Measurements from ENCODE around the gene HBM. TPM values are rescaled to one million over a fixed set of nuclear protein-coding genes. Genes with fewer than 3 reads are reported as not detected.

HBM gene
- total RNA-seq, 1 experiment from 2014 or later = not detected

GRCh38 chr16:143047-143446, 22.7 kb upstream of the HBM start:
- intact Hi-C loops (cut with micrococcal nuclease; ENCODE audit: unreplicated experiment) = no loop called here
- no peak for DNase-seq
- H3K27ac Mint-ChIP-seq (ENCODE audit: unreplicated experiment) = no peak overlapping the region
- CTCF ChIA-PET = no interaction called here
- no peaks in the 10 kb centered on the region for H3K9me3 Mint-ChIP-seq (ENCODE audit: low read depth, unreplicated experiment)
- peaks cover 22% of the 10 kb centered on the region for H3K36me3 Mint-ChIP-seq (ENCODE audit: insufficient read depth, unreplicated experiment)
- BruUV-seq (replicated peaks) = no TSS peak
- no peak for TF ChIP-seq CTCF (IDR thresholded peaks at IDR 0.05; ENCODE audit: unreplicated experiment)
- H3K27me3 Mint-ChIP-seq (ENCODE audit: unreplicated experiment) = peaks cover 21% of the 10 kb centered on the region
- H3K4me1 Mint-ChIP-seq (ENCODE audit: low read depth, unreplicated experiment) = no peaks in the 10 kb centered on the region
- no peak overlapping the region for H3K4me3 Mint-ChIP-seq (ENCODE audit: low read depth, unreplicated experiment)

- H3K27me3 Mint-ChIP-seq (ENCODE audit: unreplicated experiment) = peaks cover 25% of the 10 kb centered on the region
- DNase-seq = no peak
- H3K36me3 Mint-ChIP-seq (ENCODE audit: insufficient read depth, unreplicated experiment) = peaks cover 18% of the 10 kb centered on the region
- H3K27ac Mint-ChIP-seq (ENCODE audit: unreplicated experiment) = no peak overlapping the region
- BruUV-seq (replicated peaks) = no TSS peak
- no peaks in the 10 kb centered on the region for H3K4me1 Mint-ChIP-seq (ENCODE audit: low read depth, unreplicated experiment)
- no peaks in the 10 kb centered on the region for H3K9me3 Mint-ChIP-seq (ENCODE audit: low read depth, unreplicated experiment)
- no peak overlapping the region for H3K4me3 Mint-ChIP-seq (ENCODE audit: low read depth, unreplicated experiment)
- CTCF ChIA-PET = no interaction called here
- TF ChIP-seq CTCF (IDR thresholded peaks at IDR 0.05; ENCODE audit: unreplicated experiment) = no peak
- intact Hi-C loops (cut with micrococcal nuclease; ENCODE audit: unreplicated experiment) = no loop called here
Measured at GRCh38 chr16:143456-143855, 22.3 kb upstream of the HBM start.

- H3K27ac Mint-ChIP-seq (ENCODE audit: unreplicated experiment) = no peak overlapping the region
- no TSS peak for BruUV-seq (replicated peaks)
- no peak overlapping the region for H3K4me3 Mint-ChIP-seq (ENCODE audit: low read depth, unreplicated experiment)
Measured at GRCh38 chr16:144797-145252, 21.0 kb upstream of the HBM start.

DNA sequence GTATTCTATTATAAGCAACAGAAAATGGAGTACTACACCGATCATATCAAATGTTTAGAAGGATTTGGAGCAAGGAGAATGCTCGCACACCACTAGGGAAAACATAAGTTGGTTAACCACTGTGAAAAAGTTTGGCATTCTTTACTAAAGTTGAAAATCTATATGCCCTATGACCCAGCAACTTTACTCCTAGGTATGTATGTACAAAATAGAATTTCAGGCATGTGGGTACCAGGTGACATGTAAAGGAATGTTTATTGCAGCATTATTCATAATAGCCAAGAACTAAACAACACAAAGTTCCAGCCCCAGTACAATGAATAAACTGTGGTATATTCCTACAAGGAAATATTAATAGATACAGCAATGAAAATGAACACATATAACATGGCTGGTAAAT, 19.1 kb upstream of the HBM start:
- no peaks in the 10 kb centered on the region for H3K9me3 Mint-ChIP-seq (ENCODE audit: low read depth, unreplicated experiment)
- intact Hi-C loops (cut with micrococcal nuclease; ENCODE audit: unreplicated experiment) = no loop called here
- no peak overlapping the region for H3K4me3 Mint-ChIP-seq (ENCODE audit: low read depth, unreplicated experiment)
- BruUV-seq (replicated peaks) = no TSS peak
- DNase-seq = no peak
- no peak overlapping the region for H3K27ac Mint-ChIP-seq (ENCODE audit: unreplicated experiment)
- no peaks in the 10 kb centered on the region for H3K36me3 Mint-ChIP-seq (ENCODE audit: insufficient read depth, unreplicated experiment)
- H3K4me1 Mint-ChIP-seq (ENCODE audit: low read depth, unreplicated experiment) = no peaks in the 10 kb centered on the region
- H3K27me3 Mint-ChIP-seq (ENCODE audit: unreplicated experiment) = peaks cover 55% of the 10 kb centered on the region
- no peak for TF ChIP-seq CTCF (IDR thresholded peaks at IDR 0.05; ENCODE audit: unreplicated experiment)
- CTCF ChIA-PET = no interaction called here

More at GRCh38 chr16:144797-145252, 21.0 kb upstream of the HBM start:
- Mint-ChIP-seq H3K9me3 (ENCODE audit: low read depth, unreplicated experiment) (no peaks in the 10 kb centered on the region), H3K27me3 (ENCODE audit: unreplicated experiment) (peaks cover 39% of the 10 kb centered on the region), H3K4me1 (ENCODE audit: low read depth, unreplicated experiment) (no peaks in the 10 kb centered on the region), H3K36me3 (ENCODE audit: insufficient read depth, unreplicated experiment) (peaks cover 6% of the 10 kb centered on the region)
- CTCF ChIA-PET = interaction anchor here (0.6 kb wide), 1 partner anchor 91 kb away, joined by 5 read pairs; the partner anchor contains the start of genes POLR3K and SNRNP25
- intact Hi-C loops (cut with micrococcal nuclease; ENCODE audit: unreplicated experiment) = no loop called here
- TF ChIP-seq CTCF (IDR thresholded peaks at IDR 0.05; ENCODE audit: unreplicated experiment) = no peak
- no peak for DNase-seq
